ENCODE measurements around the gene MAP3K12. TPM values are rescaled to one million over a fixed set of nuclear protein-coding genes. Genes with fewer than 3 reads are reported as not detected.
"Not testable (repeated sequence)": the region's sequence is repeated elsewhere in the genome, so short reads cannot be mapped to it uniquely, and the experiment has no call there.

The MAP3K12 gene
- total and polyA plus RNA-seq, 2 donors = 17.3 to 27.4 TPM

DNA sequence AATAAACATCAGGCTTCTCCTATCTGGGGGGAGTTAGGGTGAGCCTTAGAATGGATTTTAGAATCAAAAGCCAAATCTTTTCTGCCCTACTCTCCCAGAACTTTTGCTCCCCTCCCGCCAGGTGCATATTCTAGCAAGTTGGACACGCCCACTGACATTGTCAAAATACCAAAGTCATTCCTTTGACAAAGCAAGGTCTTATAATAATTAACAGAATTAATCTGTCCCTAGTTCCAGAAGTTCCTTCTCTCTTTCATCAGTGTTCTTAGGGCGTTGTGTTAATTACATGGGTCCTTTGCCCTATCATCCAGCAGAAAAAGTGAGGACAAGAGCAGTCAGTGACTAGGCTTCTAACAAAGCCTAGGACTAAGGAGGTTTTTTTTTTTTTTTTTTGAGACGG, 55.3 kb downstream of the MAP3K12 start:
- Histone ChIP-seq H3K4me3 (ENCODE audit: low read depth, low read length) (no peak overlapping the region), H3K4me1 (ENCODE audit: insufficient read depth) (peaks cover 2% of the 10 kb centered on the region), H3K27ac (ENCODE audit: low read depth) (no peak overlapping the region), H3K36me3 (ENCODE audit: insufficient read depth) (no peaks in the 10 kb centered on the region)
- WGBS = 95% methylated on average over 4 of the region's 4 CpGs
- no peak for DNase-seq (ENCODE audit: extremely low spot score)

DNA sequence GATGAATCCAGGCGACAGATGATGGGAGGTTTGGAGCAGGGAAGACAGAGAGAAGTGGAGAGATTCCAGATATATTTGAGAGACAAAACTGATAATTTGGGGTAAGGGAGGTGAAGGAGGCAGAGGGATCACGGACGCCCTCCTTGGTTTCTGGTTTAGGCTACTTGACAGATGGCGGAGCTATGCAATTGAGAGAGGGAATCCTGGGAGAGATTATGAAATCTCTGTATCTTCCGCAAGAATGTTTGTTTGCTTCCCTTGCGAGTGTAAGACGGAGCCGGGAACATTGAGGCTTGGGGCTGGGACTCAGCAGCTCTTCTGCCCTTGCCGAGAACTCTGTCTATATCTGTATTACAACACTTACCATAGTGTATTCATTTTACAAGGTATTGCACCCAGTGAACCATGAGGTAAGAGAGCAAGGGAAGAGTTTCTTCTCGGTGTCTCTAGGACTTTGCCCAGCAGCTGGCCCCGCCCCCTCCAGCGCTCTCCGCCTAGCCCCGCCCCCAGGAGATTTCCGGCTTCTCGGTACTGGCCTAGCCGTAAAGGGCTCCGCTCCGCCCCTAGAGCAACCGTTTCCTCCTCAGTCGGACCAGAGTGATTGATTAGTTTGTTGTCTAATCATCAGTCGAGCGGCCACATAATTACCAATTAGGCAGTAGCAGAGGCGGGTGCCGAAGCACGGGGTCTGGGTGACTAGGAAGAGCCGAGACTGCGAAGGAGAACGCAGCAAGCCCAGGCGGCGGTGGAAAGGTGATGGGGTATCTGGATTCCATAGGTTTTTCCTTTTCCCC, 58.0 kb downstream of the MAP3K12 start, which contains the start of gene PRR13:
Gene PRR13, plus strand, starts transcription at position 695 of the 794 bp plus-strand sequence. CDS start 981 bp downstream, outside the sequence.
- peak; percentile 98 for DNase-seq (ENCODE audit: extremely low spot score)
- H3K27ac ChIP-seq (ENCODE audit: low read depth) = peak within 1 kb of the TSS; percentile 79
- 1% methylated on average over 31 of the region's 31 CpGs for WGBS
- peak within 1 kb of the TSS; percentile 78 for H3K4me3 ChIP-seq (ENCODE audit: low read depth, low read length)
- no peaks in the 10 kb centered on the region for H3K36me3 ChIP-seq (ENCODE audit: insufficient read depth)
- peaks cover 2% of the 10 kb centered on the region for H3K4me1 ChIP-seq (ENCODE audit: insufficient read depth)

DNA sequence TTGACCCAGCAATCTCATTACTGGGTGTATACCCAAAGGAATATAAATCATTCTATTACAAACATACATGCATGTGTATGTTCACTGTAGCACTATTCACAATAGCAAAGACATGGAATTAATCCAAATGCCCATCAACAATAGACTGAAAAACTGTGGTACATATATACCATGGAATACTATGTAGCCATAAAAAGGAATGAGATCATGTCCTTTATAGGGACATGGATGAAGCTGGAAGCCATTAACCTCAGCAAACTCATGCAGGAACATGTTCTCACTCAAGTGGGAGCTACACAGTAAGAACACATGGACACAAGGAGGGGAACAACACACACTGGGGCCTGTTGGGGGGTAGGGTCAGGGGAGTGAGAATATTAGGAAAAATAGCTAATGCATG, 59.7 kb downstream of the MAP3K12 start:
- DNase-seq (ENCODE audit: extremely low spot score); H3K4me1 ChIP-seq (ENCODE audit: insufficient read depth); H3K27ac ChIP-seq (ENCODE audit: low read depth); H3K4me3 ChIP-seq (ENCODE audit: low read depth, low read length); H3K36me3 ChIP-seq (ENCODE audit: insufficient read depth): not testable (repeated sequence)

DNA sequence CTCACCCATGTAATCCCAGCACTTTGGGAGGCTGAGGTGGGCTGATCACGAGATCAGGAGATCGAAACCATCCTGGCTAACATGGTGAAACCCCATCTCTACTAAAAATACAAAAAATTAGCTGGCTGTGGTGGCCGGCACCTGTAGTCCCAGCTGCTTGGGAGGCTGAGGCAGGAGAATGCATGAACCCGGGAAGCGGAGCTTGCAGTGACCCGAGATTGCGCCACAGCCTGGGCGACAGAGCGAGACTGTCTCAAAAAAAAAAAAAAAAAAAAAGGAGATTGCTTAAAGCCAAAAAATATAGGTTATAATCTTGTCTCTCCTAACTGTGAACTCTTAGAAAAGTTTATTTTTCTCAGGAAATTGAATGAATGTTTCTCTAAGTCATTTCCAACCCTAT, 63.9 kb downstream of the MAP3K12 start:
- H3K4me1 ChIP-seq (ENCODE audit: insufficient read depth); H3K4me3 ChIP-seq (ENCODE audit: low read depth, low read length); H3K27ac ChIP-seq (ENCODE audit: low read depth); DNase-seq (ENCODE audit: extremely low spot score); H3K36me3 ChIP-seq (ENCODE audit: insufficient read depth): not testable (repeated sequence)
- WGBS = 97% methylated on average over 9 of the region's 9 CpGs

DNA sequence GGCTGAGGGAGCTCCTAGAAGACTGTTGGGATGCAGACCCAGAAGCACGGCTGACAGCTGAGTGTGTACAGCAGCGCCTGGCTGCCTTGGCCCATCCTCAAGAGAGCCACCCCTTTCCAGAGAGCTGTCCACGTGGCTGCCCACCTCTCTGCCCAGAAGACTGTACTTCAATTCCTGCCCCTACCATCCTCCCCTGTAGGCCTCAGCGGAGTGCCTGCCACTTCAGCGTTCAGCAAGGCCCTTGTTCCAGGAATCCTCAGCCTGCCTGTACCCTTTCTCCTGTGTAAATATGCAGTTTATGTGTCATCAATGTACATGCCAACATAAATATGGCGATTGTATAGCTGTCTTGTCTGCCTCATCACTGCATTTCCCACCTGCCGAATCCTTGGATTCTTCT, 68.1 kb downstream of the MAP3K12 start:
- Histone ChIP-seq H3K4me1 (ENCODE audit: insufficient read depth) (no peaks in the 10 kb centered on the region), H3K4me3 (ENCODE audit: low read depth, low read length) (no peak overlapping the region), H3K27ac (ENCODE audit: low read depth) (no peak overlapping the region), H3K36me3 (ENCODE audit: insufficient read depth) (no peaks in the 10 kb centered on the region)
- DNase-seq (ENCODE audit: extremely low spot score) = no peak
- WGBS = 81% methylated on average over 7 of the region's 7 CpGs

DNA sequence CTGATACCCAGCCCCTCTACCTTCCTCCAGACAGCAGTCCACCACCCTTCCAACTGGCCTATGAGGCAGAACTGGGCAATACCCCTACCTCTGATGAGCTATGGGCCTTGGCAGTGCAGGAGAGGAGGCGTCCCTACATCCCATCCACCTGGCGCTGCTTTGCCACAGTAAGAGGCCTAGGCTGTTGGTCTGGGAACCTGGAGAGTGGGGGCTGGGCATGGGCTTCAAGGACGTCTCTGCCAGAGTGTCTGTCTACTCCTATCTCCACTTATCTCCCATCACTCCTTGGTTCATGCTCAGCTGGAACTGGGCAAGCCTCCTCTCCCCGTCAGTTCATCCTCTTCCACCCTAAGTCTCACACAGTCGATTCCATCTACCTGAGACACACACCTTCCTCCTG, 69.1 kb downstream of the MAP3K12 start:
- H3K4me3 ChIP-seq (ENCODE audit: low read depth, low read length) = no peak overlapping the region
- no peak for DNase-seq (ENCODE audit: extremely low spot score)

More for the DNA sequence above, 69.1 kb downstream of the MAP3K12 start:
- Histone ChIP-seq H3K27ac (ENCODE audit: low read depth) (no peak overlapping the region), H3K4me1 (ENCODE audit: insufficient read depth) (no peaks in the 10 kb centered on the region), H3K36me3 (ENCODE audit: insufficient read depth) (no peaks in the 10 kb centered on the region)
- WGBS = 85% methylated on average over 5 of the region's 5 CpGs

Small RNA genes lying within 50 kb of the gene (small RNA-seq; reads per million reads assigned to genes)
- gene AC023509.3 = not detected

Other genes starting within 250 kb of the MAP3K12 start
- 4.5 TPM for gene ESPL1, start 231.2 kb downstream of the MAP3K12 start, total RNA-seq
- gene ESPL1, start 231.2 kb downstream of the MAP3K12 start, polyA plus RNA-seq = 0.33 TPM
- gene PFDN5, start 203.9 kb downstream of the MAP3K12 start, total RNA-seq = 432 TPM
- 812 TPM for gene PFDN5, start 203.9 kb downstream of the MAP3K12 start, polyA plus RNA-seq
- gene MYG1, start 199.8 kb downstream of the MAP3K12 start, total RNA-seq = 17.9 TPM
- gene MYG1, start 199.8 kb downstream of the MAP3K12 start, polyA plus RNA-seq = 66.3 TPM
- 33.3 TPM for gene AAAS, start 177.8 kb downstream of the MAP3K12 start, total RNA-seq
- 45.4 TPM for gene AAAS, start 177.8 kb downstream of the MAP3K12 start, polyA plus RNA-seq
- not detected for gene SP7, start 163.1 kb downstream of the MAP3K12 start, total RNA-seq
- gene SP7, start 163.1 kb downstream of the MAP3K12 start, polyA plus RNA-seq = not detected
- gene SP1, start 119.3 kb downstream of the MAP3K12 start, total RNA-seq = 60.5 TPM
- gene SP1, start 119.3 kb downstream of the MAP3K12 start, polyA plus RNA-seq = 32.4 TPM
- not detected for gene AMHR2, start 75.6 kb downstream of the MAP3K12 start, total RNA-seq
- 0.18 TPM for gene AMHR2, start 75.6 kb downstream of the MAP3K12 start, polyA plus RNA-seq
- gene PRR13, start 57.7 kb downstream of the MAP3K12 start, total RNA-seq = 22.0 TPM
- 198 TPM for gene PRR13, start 57.7 kb downstream of the MAP3K12 start, polyA plus RNA-seq
- gene PCBP2, start 47.4 kb downstream of the MAP3K12 start, total RNA-seq = 395 TPM
- gene PCBP2, start 47.4 kb downstream of the MAP3K12 start, polyA plus RNA-seq = 420 TPM
- 22.2 TPM for gene TARBP2, start 1.8 kb upstream of the MAP3K12 start, total RNA-seq
- gene TARBP2, start 1.8 kb upstream of the MAP3K12 start, polyA plus RNA-seq = 24.1 TPM
- not detected for gene NPFF, start 8.0 kb upstream of the MAP3K12 start, total RNA-seq
- gene NPFF, start 8.0 kb upstream of the MAP3K12 start, polyA plus RNA-seq = not detected
- 24.1 TPM for gene ATF7, start 126.9 kb upstream of the MAP3K12 start, total RNA-seq
- 28.2 TPM for gene ATF7, start 126.9 kb upstream of the MAP3K12 start, polyA plus RNA-seq
- gene ATP5MC2, start 176.6 kb upstream of the MAP3K12 start, total RNA-seq = 109 TPM
- 513 TPM for gene ATP5MC2, start 176.6 kb upstream of the MAP3K12 start, polyA plus RNA-seq
- 85.4 TPM for gene CALCOCO1, start 228.0 kb upstream of the MAP3K12 start, total RNA-seq
- 280 TPM for gene CALCOCO1, start 228.0 kb upstream of the MAP3K12 start, polyA plus RNA-seq